Activated CD4-positive, alpha-beta T cell treated with anti-CD3 and anti-CD28 coated beads for 48 hours (primary cell): ENCODE results near the gene PNPLA1.

Experiments used
- DNase-seq: peaks from one replicate; pipeline ENCODE4 v3.0.0-alpha.2; 2020

The PNPLA1 gene

DNA sequence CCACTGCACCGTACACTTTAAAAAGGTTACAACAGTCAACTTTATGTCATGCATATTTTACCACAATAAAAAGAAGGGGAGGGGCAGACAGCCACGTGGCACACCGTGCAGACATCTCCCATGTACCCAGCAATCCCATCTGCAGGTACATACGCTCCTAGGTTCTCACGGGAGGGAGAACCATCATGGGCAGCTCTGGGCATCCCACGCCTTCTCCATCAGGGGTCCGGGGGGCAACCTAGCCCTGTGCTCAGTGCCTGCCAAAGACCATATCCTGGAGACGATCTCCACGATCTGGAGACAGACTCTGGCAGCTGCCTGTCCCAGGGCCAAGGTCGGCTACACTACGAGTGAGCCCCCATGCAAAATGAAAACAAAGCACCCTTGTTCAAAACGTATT lies 69.3 kb downstream of the PNPLA1 start:
- DNase-seq, result no peak

DNA sequence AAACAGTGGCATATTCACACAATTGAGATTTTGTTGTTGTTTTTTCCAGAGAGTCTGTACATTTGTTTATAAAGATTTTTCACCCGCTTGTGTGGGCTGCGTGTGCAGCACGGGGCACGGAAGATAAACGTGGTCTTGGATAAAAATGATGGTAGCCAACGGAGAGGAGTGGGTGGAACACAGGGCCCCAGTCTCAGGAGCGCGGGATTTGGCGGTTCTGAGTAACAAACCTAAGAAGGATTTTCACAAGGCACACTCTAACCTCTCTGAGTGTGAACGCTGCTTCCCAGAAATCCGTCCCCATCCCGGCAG lies 70.4 kb downstream of the PNPLA1 start:
- DNase-seq, result no peak

DNA sequence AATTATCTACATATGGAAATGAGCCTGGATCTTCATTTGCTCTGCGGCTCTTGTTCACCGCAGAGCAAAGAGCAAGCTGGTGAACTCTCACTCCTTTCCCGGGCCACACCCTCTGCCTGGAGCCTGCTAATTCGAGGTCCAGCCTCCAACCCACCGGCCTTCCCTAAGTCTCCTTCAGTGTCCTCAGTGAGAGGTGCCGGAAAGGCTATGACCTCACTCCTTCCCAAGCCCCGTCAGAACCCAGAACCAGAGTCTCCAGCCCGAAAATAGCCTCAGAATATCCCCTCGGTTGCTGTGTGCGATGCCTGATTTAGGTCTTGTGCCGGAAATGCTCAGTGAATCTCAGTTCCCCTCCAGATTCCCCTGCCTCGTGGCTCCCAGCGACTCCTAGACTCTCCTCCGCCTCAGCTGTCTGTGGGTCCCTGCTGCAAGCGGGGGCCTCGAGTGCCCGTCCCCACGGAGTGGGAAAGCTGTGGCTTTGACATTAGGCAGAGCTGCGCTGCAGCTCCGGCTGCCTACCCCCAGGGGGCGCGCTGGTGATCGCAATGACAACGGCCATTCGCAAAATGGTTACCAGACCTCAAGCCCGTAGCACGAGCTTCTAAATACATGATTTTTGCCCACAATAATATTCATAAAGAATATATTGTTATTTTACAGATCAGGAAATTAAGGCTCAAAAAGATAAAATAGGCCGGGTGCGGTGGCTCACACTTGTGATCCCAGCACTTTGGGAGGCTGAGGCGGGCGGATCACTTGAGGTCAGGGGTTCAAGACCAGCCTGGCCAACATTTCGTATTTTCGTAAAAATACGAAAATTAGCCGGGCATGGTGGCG lies 71.0 kb downstream of the PNPLA1 start:
- peak; percentile 82 for DNase-seq

DNA sequence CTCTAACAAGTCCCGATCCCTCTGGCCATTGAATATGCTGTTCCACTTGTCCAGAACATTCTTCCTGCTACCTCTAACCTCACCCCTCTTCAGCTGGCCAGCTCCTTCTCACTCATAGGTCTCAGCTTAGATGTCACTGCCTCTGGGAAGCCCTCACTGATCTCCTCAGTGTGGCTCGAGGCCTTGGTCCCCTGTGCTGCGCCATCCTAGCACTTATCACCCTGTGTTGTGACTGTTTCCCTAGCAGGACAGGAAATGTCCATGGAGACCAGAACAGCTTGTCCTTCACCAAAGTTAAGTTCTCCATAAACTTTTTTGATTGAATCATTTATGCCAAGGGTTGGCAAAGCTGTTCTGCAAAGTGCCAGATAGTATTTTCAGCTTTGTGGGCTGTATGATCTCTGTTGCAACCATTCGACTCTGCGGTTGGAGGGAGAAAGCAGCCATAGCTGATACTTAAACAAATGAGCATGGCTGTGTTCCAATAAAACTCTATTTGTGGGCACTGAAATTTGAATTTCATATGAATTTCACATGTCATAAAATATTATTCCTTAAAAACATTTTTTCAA lies 73.3 kb downstream of the PNPLA1 start:
- DNase-seq, result no peak

DNA sequence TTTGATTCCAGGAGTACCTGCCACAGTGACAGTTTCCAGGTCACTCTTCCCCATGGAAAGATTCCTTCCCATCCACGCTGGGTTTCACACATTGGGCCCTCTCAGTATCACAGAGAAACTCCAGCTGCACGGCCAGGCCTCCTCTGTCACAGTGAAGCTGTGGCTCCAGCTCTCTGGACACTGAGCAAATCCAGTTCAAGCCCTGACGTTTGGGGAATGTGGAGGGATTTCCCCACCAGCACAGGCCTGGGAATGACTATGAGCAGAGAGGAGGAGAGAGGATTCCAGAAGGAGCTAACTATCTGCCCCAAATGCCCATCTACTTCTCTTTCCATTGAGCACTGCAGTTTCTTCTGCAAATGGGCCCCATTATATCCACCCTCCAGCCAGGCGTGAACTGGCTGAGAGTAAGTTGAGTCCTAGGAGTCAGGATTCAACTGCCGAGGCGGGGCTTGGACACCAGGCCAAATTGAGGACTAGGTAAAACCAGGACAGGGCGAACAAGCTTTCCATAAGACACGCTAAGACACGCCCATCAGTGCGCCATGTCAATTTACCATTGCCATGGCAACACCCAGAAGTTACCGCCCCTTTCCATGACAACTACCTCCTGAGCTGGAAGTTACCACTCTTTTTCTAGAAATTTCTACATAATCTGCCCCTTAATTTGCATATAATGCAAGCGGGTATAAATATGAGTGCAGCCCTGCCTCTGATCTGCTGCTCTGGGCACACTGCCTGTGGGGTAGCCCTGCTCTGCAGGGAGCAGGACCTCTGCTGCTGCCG lies 76.0 kb downstream of the PNPLA1 start:
- DNase-seq, result peak; percentile 12

DNA sequence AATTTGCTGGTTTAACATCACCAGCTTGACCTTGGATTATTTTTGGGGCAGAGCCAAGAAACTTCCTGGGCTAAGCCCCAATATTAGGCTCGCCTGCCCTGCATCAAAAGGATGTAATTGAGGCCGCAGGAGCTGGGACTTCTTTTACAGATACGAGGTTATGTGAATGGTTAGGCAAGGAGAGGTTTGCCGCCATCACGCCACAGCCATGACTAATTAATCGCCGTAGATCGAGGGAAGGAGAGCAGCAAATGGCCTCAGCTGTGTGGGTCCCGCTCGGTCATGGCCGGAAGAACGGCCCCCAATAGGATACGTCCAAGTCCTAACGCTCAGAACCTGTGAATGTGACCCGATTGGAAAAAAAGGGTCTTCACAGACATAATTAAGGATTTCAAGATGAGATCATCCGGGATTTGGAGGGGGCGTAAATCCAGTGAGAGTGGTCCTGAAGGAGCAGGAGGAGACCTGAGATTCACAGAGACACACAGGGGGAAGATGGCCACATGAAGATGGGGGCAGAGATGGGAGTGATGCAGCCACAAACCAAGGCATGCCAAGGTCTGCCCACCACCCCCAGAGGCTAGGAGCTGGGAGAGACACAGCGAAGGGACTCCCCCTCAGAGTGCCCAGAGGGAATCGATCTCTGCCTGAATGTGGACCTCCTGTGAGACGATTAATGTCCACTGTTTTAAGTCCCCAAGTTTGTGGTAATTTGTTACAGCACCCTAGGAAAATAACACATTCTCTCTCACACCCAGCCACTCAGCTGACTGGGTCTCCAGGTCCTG lies 76.8 kb downstream of the PNPLA1 start:
- DNase-seq, result no peak

DNA sequence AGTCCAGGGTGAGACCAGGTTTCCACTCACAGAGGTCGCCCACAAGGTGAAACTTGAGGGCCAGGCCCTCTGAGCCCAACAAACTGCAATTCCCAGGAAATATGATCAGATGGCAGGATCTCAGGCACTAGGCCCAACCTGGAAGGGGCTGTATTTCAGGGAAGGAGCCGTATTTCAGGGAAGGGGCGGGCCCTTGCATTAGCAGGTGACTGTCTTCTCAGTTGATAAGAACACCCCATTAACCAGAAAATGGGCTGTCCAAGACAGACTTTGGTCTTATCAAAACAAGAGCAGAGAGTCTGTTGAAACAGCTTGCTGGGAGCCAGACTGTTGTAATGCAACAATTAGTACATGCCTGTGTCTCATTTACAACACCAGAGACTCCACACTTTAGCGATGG lies 77.8 kb downstream of the PNPLA1 start:
- DNase-seq, result no peak

DNA sequence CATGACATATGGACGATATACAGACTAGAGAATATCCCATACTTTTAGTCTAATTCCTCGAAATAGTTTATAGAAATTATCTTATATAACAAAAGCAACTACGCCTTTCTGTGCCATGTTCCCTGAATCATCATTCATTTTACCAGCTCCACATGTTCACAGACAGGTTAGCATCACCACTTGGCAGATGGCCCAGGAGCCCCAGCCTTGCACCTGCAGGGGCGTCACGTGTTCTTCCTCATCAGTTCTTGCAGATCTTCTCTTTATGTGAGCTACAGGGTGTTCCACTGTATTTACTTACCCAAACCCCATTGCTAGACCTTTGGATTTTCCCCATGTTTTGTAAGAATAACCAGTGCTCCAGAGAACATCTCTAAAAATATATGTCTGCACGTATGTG lies 79.4 kb downstream of the PNPLA1 start:
- peak; percentile 21 for DNase-seq

DNA sequence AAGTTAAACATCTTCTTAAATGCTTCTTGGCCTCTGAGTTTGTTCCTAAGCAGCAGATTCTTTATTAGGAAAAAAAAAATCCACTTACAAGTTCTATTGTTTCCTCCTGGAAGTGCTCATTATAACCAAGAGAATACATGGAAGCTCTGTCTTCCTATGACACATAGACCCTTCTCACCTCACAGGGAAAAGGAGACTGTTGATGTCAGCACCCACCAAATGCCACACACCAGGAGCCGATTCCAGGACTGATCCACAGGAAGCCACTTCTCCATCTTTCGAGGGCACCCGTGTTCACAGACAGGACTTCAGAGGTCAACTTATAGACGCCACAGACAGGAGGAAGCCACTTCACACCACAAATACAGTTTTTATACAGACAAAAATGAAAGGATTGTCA lies 80.2 kb downstream of the PNPLA1 start:
- DNase-seq, result no peak

DNA sequence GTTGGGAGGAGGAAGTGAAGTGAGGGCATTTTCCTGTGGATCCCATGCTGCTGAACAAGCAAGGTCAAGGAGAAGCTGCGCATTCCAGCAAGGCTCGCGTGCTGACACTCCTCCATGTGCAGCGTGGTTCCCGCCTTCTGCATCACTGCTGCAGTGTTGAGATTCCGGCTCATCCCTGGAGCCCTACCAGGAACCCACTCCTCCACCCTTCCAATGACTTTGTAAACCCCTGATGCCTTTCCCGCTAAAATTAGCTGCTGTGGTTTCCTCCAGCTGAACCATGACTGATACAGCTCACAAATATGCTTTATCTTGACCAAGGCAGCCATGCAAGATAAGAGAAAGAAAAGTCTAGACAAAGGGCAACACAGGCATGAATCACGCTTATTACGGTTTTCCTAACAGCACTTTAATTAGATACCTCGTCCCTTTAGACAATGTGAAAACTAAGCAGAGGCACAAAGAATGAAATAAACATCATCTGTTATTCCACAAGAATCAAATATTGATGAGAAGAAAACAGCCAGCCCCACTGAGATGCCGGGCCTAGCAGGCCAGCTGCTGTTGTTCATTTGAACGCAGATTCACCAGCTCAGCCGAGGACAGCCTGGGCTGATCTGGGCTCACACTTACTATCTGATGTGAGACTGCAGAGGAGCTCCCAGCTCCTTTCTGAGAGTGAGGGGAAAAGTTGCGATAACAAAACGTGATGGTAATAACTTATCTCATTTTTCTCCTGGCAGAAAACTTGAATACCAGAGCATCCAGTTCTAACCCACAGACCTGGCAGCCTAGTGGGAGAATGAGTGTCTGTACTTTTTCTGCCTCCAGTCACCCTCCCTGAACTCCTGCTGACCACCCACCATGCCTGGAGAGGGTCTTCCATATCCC lies 81.1 kb downstream of the PNPLA1 start:
- no peak for DNase-seq

DNA sequence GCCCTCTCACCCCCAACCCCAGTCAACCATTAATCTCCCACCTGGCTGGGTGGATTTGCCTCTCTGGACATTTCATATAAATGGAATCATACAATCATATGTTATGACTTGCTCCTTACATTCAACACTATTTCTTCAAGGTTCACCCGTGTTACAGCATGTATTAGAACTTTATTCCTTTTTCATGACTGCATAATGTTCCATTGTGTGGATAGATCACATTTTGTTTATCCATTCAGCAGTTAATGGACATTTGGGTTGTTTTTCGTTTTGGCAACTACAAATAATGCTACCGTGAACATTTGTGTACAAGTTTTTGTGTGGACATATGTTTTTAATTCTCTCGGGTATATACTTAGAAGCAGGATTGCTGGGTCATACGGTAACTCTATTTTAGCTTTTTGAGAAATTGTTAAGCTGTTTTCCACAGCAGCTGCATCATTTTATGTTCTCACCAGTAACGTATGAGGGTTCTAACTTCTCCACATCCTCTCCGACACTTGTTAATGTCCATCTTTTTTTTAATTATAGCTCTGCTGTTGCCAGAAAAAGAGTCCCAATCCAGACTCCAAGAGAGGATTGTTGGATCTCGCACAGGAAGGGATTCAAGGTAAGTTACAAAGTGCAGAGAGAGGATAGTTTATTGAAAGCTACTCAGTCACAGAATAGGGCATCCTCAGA lies 82.8 kb downstream of the PNPLA1 start:
- DNase-seq, result no peak

DNA sequence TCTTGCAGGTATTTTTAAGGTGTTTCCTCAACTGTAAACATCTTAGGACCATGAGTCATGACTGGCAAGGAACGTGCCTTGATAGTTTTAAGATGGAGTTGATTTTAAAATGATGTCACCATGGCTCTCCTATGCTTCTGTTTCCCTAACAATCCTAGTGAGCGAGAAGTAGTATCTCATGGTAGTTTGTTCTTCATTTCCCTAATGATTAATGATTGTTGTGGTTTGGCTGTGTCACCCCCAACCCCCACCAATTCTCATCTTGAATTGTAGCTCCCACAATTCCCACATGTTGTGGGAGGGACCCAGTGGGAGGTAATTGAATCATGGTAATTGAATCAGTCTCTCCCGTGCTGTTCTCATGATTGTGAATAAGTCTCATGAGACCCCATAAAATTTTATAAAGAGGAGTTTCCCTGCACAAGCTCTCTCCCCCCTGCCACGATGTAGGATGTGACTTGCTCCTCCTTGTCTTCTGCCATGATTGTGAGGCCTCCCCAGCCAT lies 83.6 kb downstream of the PNPLA1 start:
- DNase-seq, result no peak

DNA sequence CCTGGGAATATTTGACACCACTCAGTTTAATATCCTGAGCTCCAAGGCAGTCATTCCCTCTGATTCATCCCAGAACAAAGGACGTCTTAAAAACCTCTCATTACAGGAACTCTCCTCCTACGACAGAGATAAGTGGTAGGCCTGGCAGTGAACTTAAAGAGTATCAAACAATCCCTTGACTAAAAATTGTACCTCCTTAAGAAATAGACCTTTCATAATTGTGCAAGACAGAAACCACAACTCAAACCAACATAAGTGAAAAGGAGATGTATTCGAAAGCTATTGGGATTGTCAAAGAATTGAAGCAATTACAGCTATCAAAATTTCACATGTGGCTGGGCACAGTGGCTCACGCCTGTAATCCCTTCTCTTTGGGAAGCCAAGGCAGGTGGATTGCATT lies 86.0 kb downstream of the PNPLA1 start:
- DNase-seq, result no peak

DNA sequence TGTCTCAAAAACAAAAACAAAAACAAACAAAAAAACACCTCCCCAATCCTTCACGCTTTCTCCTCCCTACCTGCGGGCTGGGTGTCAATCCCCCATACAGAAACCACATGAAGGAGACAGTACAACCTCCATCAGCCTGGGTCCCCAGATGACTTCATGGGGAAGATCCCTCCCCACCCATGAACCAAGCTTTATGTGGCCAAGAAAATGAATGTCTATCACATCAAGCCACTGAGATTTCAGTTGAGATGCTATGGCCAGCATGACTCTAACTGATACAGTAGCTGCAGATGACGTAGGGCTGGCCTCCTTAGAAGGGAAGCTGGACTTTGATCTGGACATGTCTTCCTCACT lies 88.0 kb downstream of the PNPLA1 start:
- no peak for DNase-seq
